ENCODE measurements around the gene CTRB1. TPM values are rescaled to one million over a fixed set of nuclear protein-coding genes. Genes with fewer than 3 reads are reported as not detected.

CTRB1 gene
- total RNA-seq, 1 donor, result not detected

- peak overlapping the region; percentile 38 for H3K4me3 ChIP-seq (ENCODE audit: low read depth, low read length)
- no peak for TF ChIP-seq CTCF (IDR thresholded peaks at IDR 0.05; ENCODE audit: insufficient read depth, low read length)
- DNase-seq (ENCODE audit: low read depth), result no peak
Observed at GRCh38 chr16:75252049-75252864, 33.5 kb downstream of the CTRB1 start.

- no peak for TF ChIP-seq CTCF (IDR thresholded peaks at IDR 0.05; ENCODE audit: insufficient read depth, low read length)
- H3K4me3 ChIP-seq (ENCODE audit: low read depth, low read length), result peak overlapping the region; percentile 9
- peak; percentile 69 for DNase-seq (ENCODE audit: low read depth)
Observed at GRCh38 chr16:75252946-75253911, 34.4 kb downstream of the CTRB1 start.

GRCh38 chr16:75254359-75254837 is 35.6 kb downstream of the CTRB1 start:
- TF ChIP-seq CTCF (IDR thresholded peaks at IDR 0.05; ENCODE audit: insufficient read depth, low read length), result no peak
- peak; percentile 36 for DNase-seq (ENCODE audit: low read depth)
- no peak overlapping the region for H3K4me3 ChIP-seq (ENCODE audit: low read depth, low read length)

GRCh38 chr16:75256059-75256571 is 37.3 kb downstream of the CTRB1 start:
- peak; percentile 22 for DNase-seq (ENCODE audit: low read depth)
- H3K4me3 ChIP-seq (ENCODE audit: low read depth, low read length), result no peak overlapping the region
- no peak for TF ChIP-seq CTCF (IDR thresholded peaks at IDR 0.05; ENCODE audit: insufficient read depth, low read length)

GRCh38 chr16:75256696-75257343 is 38.0 kb downstream of the CTRB1 start:
- peak; percentile 47 for DNase-seq (ENCODE audit: low read depth)
- no peak overlapping the region for H3K4me3 ChIP-seq (ENCODE audit: low read depth, low read length)
- TF ChIP-seq CTCF (IDR thresholded peaks at IDR 0.05; ENCODE audit: insufficient read depth, low read length), result no peak
